HuH-7.5 (cell line): ENCODE measurements around the gene CECR2.
"Not testable (repeated sequence)": the region's sequence is repeated elsewhere in the genome, so short reads cannot be mapped to it uniquely, and the experiment has no call there.

Source experiments
- DNase-seq: peaks from one replicate; pipeline ENCODE4 v3.0.0; 2011; ENCODE audit warnings: low spot score

Gene CECR2

GRCh38 chr22:17403906-17404305 is 34.6 kb downstream of the CECR2 start:
- no peak for DNase-seq

DNA sequence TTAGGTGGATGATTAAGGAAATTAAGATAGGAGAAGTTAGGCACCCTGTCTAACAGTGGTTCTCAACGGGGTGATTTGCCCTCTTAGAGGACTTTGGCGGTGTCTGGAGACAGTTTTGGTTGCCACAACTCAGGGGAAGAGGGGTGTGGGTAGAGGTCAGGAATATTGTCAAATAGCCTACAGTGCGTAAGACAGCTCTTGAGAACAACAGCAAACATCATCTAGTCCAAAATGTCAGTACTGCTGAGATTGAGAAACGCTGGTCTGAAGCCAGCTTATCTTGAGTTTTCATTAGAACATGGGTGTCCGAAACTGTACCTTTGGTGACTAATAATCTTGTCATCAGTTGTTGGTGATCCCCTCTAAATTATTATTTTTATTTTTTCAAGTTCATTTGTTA is 38.4 kb downstream of the CECR2 start:
- no peak for DNase-seq

- no peak for DNase-seq
Measured at GRCh38 chr22:17410576-17410975, 41.3 kb downstream of the CECR2 start.

- DNase-seq: no peak
Measured at GRCh38 chr22:17411213-17411612, 42.0 kb downstream of the CECR2 start.

GRCh38 chr22:17412232-17412631 is 43.0 kb downstream of the CECR2 start:
- no peak for DNase-seq

DNA sequence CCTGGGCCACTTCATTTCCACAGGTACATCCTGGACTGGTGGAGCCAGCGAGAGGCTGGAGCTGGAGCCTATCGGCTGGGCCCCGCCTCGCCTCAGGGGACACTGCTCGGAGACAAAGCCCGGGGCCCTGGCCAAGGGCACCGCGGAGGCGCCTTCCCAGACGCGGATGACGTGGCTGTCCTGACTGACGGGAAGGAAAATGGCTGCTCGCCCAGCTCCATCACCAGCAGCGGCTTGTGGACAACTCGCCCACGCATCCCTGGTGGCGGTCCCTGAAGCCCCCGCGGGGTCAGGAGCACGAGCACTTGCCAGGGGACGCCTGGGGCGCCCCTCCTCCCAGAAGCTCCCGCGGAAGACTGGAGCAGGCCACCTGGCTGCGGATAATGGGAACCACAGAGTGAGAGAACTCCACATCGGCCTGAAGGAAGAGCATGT is 49.6 kb downstream of the CECR2 start:
- DNase-seq: no peak

- no peak for DNase-seq
Measured at GRCh38 chr22:17419348-17419747, 50.1 kb downstream of the CECR2 start.

DNA sequence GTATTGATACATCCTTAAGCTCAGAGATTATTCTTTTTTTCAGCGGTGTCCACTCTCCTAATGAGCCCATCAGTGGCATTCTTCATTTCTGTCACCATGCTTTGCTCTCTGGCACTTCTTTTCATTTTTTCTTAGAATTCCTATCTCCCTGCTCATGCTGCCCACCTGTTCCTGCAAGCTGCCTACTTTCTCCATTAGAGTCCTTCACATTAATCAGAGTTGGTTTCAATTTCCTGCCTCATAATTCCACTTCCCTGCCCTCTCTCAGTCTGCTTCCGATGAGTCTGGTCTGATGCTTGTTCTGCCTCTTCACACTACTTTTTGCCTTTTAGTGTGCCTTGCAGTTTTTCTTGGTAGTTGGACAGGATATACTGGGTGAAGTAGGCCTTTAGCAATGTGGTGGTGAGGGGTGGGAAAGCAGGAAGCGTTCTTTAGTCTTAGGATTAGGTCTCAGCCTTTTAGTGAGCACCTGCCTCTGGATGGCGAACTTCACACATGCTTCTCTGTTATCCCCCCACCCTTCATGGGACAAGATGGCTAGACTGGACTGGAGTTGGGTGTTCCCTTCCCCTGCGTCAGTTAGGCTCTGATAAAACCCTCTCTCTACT is 53.6 kb downstream of the CECR2 start:
- DNase-seq: no peak

- no peak for DNase-seq
Measured at GRCh38 chr22:17423616-17424015, 54.4 kb downstream of the CECR2 start.

- DNase-seq: not testable (repeated sequence)
Measured at GRCh38 chr22:17427528-17427927, 58.3 kb downstream of the CECR2 start.

GRCh38 chr22:17429516-17429915 is 60.3 kb downstream of the CECR2 start:
- DNase-seq: no peak

DNA sequence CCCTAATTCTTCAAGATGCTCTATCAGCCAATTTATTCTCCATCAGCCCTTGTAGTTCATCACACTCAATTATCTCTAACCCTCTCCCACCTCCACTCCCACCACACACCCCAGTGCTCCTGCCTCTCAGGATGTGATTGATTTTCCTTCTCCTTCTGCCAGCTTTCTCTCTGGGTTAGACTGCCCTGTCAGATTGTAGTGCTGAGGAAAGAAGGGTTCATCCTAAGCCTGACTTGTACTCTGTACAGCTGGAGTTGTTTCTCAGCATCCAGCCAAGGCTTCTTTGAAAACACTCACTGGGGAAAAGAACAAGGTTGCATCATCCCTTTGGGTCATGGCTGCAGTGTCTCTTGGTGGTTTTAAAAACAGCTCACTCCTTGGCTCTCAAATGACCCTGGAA is 61.2 kb downstream of the CECR2 start:
- DNase-seq: no peak

DNA sequence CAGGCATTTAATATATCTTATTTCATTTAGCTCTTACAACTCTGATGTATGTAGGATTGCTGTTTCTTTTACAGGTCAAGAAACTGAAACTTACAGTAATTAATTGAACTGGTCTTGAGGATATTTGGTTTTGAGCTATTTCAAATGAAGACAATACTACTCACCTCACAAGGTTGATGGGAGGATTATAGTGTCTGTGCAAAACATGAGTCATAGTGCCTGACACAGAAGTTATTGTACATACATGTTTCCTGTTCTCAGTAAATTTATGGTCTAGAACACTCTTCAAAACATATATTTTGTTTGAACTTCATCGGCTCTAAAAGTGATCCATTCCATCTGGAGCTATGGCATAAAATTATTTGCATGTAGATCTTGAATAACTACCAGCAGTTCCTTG is 61.9 kb downstream of the CECR2 start:
- no peak for DNase-seq

GRCh38 chr22:17434856-17435255 is 65.6 kb downstream of the CECR2 start:
- no peak for DNase-seq

DNA sequence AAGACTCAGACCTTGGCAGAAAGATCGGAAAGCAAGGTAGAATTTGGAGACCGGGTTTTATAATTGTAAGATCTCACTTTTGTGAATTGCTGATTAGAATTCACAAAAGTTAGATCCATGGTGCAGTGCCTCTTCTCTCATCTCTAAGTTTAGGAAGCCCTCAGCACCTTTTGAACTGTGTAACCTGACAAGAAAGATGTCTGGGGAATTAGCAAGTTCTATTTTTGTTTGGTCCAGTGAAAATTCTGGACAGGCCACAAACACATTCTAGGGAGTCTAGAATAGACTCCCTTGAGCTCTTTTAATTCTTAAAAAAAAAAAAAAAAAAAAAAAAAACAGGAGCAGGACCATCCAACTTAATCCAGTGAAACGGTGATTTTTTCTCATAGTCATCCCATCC is 66.1 kb downstream of the CECR2 start:
- no peak for DNase-seq

DNA sequence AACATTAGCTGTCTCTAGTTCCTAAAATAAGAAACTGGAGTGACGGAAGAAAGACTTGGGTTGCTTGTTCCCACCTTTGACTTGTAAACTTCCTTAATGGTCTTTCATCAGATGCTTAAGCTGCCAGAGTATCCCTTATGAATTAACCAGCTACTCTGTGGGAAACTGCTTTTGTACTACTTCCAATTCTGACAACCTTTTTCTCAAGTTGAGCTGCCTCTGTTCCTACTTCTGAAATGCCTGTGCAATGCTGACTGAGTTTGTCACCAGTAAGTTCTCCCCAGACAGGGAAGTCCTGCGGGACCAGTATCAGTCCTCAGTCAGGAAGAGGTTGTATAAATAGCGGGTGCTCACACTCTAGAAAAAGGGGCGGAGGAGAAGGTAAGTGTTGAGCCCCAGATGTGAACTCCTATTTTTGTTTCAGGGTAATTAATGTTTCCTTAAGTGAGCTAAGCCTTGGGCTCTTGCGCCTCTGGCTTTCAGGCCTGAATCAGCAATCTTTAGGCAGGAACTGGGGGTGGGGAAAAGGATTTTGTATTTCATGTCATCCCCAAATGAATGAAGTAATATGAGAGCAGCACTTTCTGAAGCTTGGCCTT is 67.2 kb downstream of the CECR2 start:
- no peak for DNase-seq

DNA sequence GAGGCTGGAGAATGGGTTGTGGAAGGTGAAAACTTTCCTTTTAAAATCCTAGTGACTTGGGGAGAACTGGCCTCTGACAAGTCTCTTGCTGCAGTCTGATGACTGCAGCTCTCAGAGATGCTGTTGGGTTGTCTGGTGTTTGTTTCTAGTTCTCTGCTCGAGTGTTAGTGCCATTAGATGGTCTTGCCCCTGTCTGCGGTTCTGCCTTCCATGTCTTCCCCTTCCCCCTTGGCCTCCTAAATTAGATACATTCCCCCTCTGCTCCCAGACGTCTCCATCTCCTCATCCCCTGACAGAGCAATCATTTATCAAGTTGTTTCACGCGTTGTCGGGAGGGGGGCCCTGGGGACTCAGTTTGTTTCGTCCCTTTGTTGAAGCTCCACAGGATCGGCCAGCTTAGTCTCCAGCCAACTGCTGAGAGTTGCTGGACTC is 67.7 kb downstream of the CECR2 start:
- no peak for DNase-seq

DNA sequence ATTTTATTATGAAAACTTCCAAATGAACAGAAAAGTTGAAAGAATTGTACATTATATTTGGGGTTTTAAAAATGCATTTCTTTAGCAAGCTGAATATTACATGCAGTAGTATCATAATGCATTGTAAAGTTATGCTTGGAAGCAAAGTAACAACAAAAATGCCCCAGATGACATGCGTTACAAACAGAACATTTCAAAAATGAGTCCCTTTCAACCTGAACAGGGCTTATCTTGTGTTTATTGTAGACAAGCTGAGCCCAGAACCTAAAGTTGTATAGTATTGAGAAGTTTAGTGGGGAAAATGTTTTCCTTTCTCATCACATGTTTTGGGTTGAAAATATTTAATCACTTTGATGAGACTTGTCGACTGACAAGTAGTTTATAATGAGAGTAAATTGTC is 68.8 kb downstream of the CECR2 start:
- DNase-seq: no peak

DNA sequence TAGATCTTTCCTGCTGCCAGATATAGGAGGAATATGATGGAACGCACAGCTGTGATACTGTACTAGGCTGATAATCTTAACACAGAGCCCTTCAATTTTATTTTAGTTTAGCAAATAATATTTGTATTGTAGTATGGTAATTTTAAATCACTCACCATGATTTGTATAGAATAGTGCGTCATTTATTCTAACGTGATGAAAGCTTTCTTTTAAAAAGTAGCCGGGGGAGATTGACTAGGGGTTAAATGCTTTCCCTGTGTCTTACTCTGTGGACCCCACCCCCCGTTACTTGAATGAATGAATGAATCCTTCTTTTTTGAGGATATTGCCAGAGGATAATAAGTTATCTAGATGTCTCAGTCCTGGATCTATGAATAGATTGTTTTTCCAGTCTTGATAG is 72.1 kb downstream of the CECR2 start:
- DNase-seq: no peak

GRCh38 chr22:17443405-17444203 is 74.3 kb downstream of the CECR2 start:
- no peak for DNase-seq

DNA sequence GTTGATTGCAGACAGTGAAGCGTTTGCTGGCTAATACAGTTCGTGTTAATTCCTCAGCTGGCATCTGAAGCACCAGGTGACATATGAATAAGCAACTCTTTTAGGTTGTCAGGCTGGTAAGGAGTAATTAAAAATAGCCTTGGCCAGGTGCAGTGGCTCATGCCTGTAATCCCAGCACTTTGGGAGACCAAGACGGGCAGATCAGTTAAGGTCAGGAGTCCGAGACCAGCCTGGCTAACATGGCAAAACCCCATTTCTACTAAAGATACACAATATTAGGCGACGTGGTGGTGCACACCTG is 74.9 kb downstream of the CECR2 start:
- no peak for DNase-seq

DNA sequence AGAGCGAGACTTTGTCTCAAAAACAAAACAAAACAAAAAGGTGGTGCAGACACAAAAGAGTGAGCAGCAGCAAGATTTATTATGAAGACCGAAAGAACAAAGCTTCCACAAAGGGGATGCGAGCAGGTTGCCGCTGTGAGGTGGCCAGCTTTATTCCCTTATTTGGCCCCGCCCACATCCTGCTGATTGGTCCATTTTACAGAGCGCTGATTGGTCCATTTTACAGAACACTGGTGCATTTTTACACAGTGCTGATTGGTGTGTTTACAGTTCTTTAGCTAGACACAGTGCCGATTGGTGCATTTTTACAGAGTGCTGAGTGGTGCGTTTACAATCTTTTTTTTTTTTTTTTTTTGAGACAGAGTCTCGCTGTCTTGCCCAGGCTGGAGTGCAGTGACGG is 77.4 kb downstream of the CECR2 start:
- DNase-seq: no peak

- no peak for DNase-seq
Measured at GRCh38 chr22:17451316-17451715, 82.1 kb downstream of the CECR2 start.

DNA sequence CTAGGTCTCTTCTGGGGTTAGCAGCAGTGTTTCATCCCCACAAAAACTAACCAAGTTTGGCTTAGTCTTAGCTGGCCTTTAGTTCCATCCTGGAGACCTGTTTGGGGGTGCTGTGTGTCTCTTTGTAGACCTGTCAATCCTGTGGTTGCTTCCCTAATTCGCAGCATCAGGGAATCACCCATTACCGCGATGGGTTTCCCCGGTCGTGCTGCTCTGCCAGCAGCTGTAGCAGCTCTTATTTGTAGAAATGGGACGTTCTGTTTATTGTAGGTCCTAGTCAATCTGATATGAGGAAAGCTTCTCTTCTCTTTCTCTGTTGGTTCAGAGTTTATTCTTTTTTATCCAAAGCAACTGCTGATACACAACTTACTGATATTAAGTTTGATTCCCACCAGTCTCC is 91.6 kb downstream of the CECR2 start:
- no peak for DNase-seq
